ENCODE measurements around the gene ZBTB42. TPM values are rescaled to one million over a fixed set of nuclear protein-coding genes. Genes with fewer than 3 reads are reported as not detected.

ZBTB42 gene
- total RNA-seq, 1 donor from 2014 or later, result 3.1 TPM

GRCh38 chr14:104773505-104774452 is 27.1 kb upstream of the ZBTB42 start:
- H3K27me3 Mint-ChIP-seq (ENCODE audit: unreplicated experiment), result no peaks in the 10 kb centered on the region
- H3K4me1 Mint-ChIP-seq (ENCODE audit: unreplicated experiment), result peaks cover 12% of the 10 kb centered on the region
- no peak overlapping the region for H3K27ac Mint-ChIP-seq (ENCODE audit: unreplicated experiment)
- DNase-seq (ENCODE audit: extremely low spot score, unreplicated experiment), result no peak
- TF ChIP-seq, protein P1, sequence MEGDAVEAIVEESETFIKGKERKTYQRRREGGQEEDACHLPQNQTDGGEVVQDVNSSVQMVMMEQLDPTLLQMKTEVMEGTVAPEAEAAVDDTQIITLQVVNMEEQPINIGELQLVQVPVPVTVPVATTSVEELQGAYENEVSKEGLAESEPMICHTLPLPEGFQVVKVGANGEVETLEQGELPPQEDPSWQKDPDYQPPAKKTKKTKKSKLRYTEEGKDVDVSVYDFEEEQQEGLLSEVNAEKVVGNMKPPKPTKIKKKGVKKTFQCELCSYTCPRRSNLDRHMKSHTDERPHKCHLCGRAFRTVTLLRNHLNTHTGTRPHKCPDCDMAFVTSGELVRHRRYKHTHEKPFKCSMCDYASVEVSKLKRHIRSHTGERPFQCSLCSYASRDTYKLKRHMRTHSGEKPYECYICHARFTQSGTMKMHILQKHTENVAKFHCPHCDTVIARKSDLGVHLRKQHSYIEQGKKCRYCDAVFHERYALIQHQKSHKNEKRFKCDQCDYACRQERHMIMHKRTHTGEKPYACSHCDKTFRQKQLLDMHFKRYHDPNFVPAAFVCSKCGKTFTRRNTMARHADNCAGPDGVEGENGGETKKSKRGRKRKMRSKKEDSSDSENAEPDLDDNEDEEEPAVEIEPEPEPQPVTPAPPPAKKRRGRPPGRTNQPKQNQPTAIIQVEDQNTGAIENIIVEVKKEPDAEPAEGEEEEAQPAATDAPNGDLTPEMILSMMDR (IDR thresholded peaks at IDR 0.05), result no peak
- H3K9me3 Mint-ChIP-seq (ENCODE audit: unreplicated experiment), result no peaks in the 10 kb centered on the region
- peaks cover 32% of the 10 kb centered on the region for H3K36me3 Mint-ChIP-seq (ENCODE audit: unreplicated experiment)
- H3K4me3 Mint-ChIP-seq (ENCODE audit: unreplicated experiment), result no peak overlapping the region

GRCh38 chr14:104774453-104775072 is 26.3 kb upstream of the ZBTB42 start:
- Mint-ChIP-seq H3K9me3 (ENCODE audit: unreplicated experiment) (no peaks in the 10 kb centered on the region), H3K36me3 (ENCODE audit: unreplicated experiment) (peaks cover 32% of the 10 kb centered on the region), H3K27ac (ENCODE audit: unreplicated experiment) (no peak overlapping the region), H3K4me1 (ENCODE audit: unreplicated experiment) (peaks cover 6% of the 10 kb centered on the region), H3K27me3 (ENCODE audit: unreplicated experiment) (no peaks in the 10 kb centered on the region), H3K4me3 (ENCODE audit: unreplicated experiment) (no peak overlapping the region)
- DNase-seq (ENCODE audit: extremely low spot score, unreplicated experiment), result no peak
- TF ChIP-seq, protein P1 (IDR thresholded peaks at IDR 0.05), result no peak

GRCh38 chr14:104775073-104775489 is 25.8 kb upstream of the ZBTB42 start:
- Mint-ChIP-seq H3K36me3 (ENCODE audit: unreplicated experiment) (peaks cover 29% of the 10 kb centered on the region), H3K4me3 (ENCODE audit: unreplicated experiment) (no peak overlapping the region)
- no peak for DNase-seq (ENCODE audit: extremely low spot score, unreplicated experiment)

GRCh38 chr14:104776481-104776880 is 24.4 kb upstream of the ZBTB42 start:
- Mint-ChIP-seq H3K27ac (ENCODE audit: unreplicated experiment) (no peak overlapping the region), H3K36me3 (ENCODE audit: unreplicated experiment) (peaks cover 17% of the 10 kb centered on the region), H3K27me3 (ENCODE audit: unreplicated experiment) (no peaks in the 10 kb centered on the region), H3K9me3 (ENCODE audit: unreplicated experiment) (no peaks in the 10 kb centered on the region), H3K4me1 (ENCODE audit: unreplicated experiment) (no peaks in the 10 kb centered on the region), H3K4me3 (ENCODE audit: unreplicated experiment) (no peak overlapping the region)
- DNase-seq (ENCODE audit: extremely low spot score, unreplicated experiment), result no peak
- TF ChIP-seq, protein P1 (IDR thresholded peaks at IDR 0.05), result no peak

More at GRCh38 chr14:104775073-104775489, 25.8 kb upstream of the ZBTB42 start:
- H3K4me1 Mint-ChIP-seq (ENCODE audit: unreplicated experiment), result peaks cover 2% of the 10 kb centered on the region
- H3K9me3 Mint-ChIP-seq (ENCODE audit: unreplicated experiment), result no peaks in the 10 kb centered on the region
- no peaks in the 10 kb centered on the region for H3K27me3 Mint-ChIP-seq (ENCODE audit: unreplicated experiment)
- TF ChIP-seq, protein P1 (IDR thresholded peaks at IDR 0.05), result no peak
- no peak overlapping the region for H3K27ac Mint-ChIP-seq (ENCODE audit: unreplicated experiment)
